ENCODE measurements around the gene LRMDA.

The LRMDA gene

GRCh38 chr10:76297780-76298281 is 866.4 kb downstream of the LRMDA start:
- DNase-seq: no peak

- no peak for DNase-seq
These were observed 866.9 kb downstream of the LRMDA start for GRCh38 chr10:76298329-76298728.

GRCh38 chr10:76299501-76299900 is 868.1 kb downstream of the LRMDA start:
- no peak for DNase-seq

GRCh38 chr10:76301211-76301610 is 869.8 kb downstream of the LRMDA start:
- no peak for DNase-seq

- no peak for DNase-seq
These were observed 870.5 kb downstream of the LRMDA start for GRCh38 chr10:76301950-76302349.

GRCh38 chr10:76302481-76302880 is 871.1 kb downstream of the LRMDA start:
- no peak for DNase-seq

GRCh38 chr10:76302961-76303630 is 871.7 kb downstream of the LRMDA start:
- DNase-seq: no peak

- peak; percentile 53 for DNase-seq
These were observed 872.4 kb downstream of the LRMDA start for GRCh38 chr10:76303682-76304316.

GRCh38 chr10:76305930-76306615 is 874.6 kb downstream of the LRMDA start:
- peak; percentile 57 for DNase-seq

- DNase-seq: peak; percentile 75
These were observed 875.4 kb downstream of the LRMDA start for GRCh38 chr10:76306856-76307255.

- DNase-seq: peak; percentile 56
These were observed 877.6 kb downstream of the LRMDA start for GRCh38 chr10:76309070-76309469.

GRCh38 chr10:76309741-76310587 is 878.5 kb downstream of the LRMDA start:
- DNase-seq: peak; percentile 16

- DNase-seq: peak; percentile 16
These were observed 879.2 kb downstream of the LRMDA start for GRCh38 chr10:76310588-76311080.

- DNase-seq: peak; percentile 62
These were observed 880.6 kb downstream of the LRMDA start for GRCh38 chr10:76311752-76312636.

- DNase-seq: no peak
These were observed 883.8 kb downstream of the LRMDA start for GRCh38 chr10:76315240-76315639.

GRCh38 chr10:76316234-76316633 is 884.8 kb downstream of the LRMDA start:
- DNase-seq: no peak

- DNase-seq: no peak
These were observed 885.7 kb downstream of the LRMDA start for GRCh38 chr10:76317078-76317477.

GRCh38 chr10:76318211-76318610 is 886.8 kb downstream of the LRMDA start:
- DNase-seq: no peak

- no peak for DNase-seq
These were observed 888.2 kb downstream of the LRMDA start for GRCh38 chr10:76319661-76320060.

GRCh38 chr10:76324283-76324682 is 892.9 kb downstream of the LRMDA start:
- DNase-seq: no peak

GRCh38 chr10:76327441-76327840 is 896.0 kb downstream of the LRMDA start:
- no peak for DNase-seq

GRCh38 chr10:76328348-76328747 is 896.9 kb downstream of the LRMDA start:
- no peak for DNase-seq

Measured in suppressor macrophage treated with lipopolysaccharide for 4 hours (primary cell).